Cardiac muscle cell (in vitro differentiated cells and primary cell): ENCODE results near the gene CERS1. TPM values are rescaled to one million over a fixed set of nuclear protein-coding genes. Genes with fewer than 3 reads are reported as not detected.
"Not testable (repeated sequence)": the region's sequence is repeated elsewhere in the genome, so short reads cannot be mapped to it uniquely, and the experiment has no call there.

Source experiments
- DNase-seq, 2 donors: peaks; one replicate each; pipeline versions ENCODE4 v3.0.0 to v3.0.0-alpha.2; 2010 to 2017; ENCODE audit warnings: low read depth in 1 of 2, low spot score in 1 of 2
- H3K27ac ChIP-seq: fragments of 200-600 bp; sonication (generic); 2 replicates; pipeline ENCODE4 v1.5.1; 2016
- H3K27me3 ChIP-seq: fragments of 200-600 bp; sonication (generic); 2 replicates; pipeline ENCODE4 v1.6.0; 2016; ENCODE audit warnings: control low read depth
- H3K36me3 ChIP-seq: fragments of 200-600 bp; sonication (generic); 2 replicates; pipeline ENCODE4 v1.5.1; 2016; ENCODE audit warnings: control low read depth
- H3K4me1 ChIP-seq: fragments of 200-600 bp; sonication (generic); 2 replicates; pipeline ENCODE4 v1.8.1; 2017; ENCODE audit warnings: low read depth, mild to moderate bottlenecking, mixed run types
- H3K4me3 ChIP-seq: fragments of 200-600 bp; sonication (generic); 2 replicates; pipeline ENCODE4 v1.5.1; 2016; ENCODE audit warnings: mild to moderate bottlenecking
- H3K9me3 ChIP-seq: fragments of 200-600 bp; sonication (generic); 2 replicates; pipeline ENCODE4 v1.5.1; 2017; ENCODE audit warnings: low read depth, mild to moderate bottlenecking, control low read depth
- polyA plus RNA-seq: library from polyadenylated mRNA; unstranded; fragments of >200 nt; fragmentation: Nextera tagmentation; extraction: Ambion mirVana; gene quantifications from 2 replicates; pipeline ENCODE4 v1.2.1, GENCODE V29; 2016
- total RNA-seq: library from RNA; depleted of rRNA; stranded (reverse); fragments of >200 nt; gene quantifications from 2 replicates; pipeline ENCODE4 v1.2.3, GENCODE V29; 2016
- TF ChIP-seq, protein P1 (sequence below): IDR thresholded peaks from 2 replicates; pipeline ENCODE4 v1.5.1; 2012; ENCODE audit warnings: low read depth, mild to moderate bottlenecking, low read length

Gene CERS1
- total and polyA plus RNA-seq, 2 experiments from 2014 or later: 15.2 to 29.3 TPM

DNA sequence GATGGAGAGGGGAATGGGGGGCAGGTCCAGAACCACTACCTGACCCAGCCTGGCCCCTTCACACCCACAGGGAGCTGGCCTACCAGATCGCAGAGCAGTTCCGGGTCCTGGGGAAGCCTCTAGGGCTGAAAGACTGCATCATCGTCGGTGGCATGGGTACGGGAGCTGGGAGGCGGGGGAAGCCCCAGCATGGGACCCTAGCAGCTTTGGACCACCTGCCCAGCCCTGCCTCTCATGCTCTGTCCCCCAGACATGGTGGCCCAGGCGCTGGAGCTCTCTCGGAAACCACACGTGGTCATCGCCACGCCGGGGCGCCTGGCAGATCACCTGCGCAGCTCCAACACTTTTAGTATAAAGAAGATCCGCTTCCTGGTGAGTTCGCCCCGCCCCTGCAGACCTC lies 25.6 kb upstream of the CERS1 start:
- H3K4me3 ChIP-seq: no peak overlapping the region
- H3K9me3 ChIP-seq: no peaks in the 10 kb centered on the region
- DNase-seq: no peak
- TF ChIP-seq, protein P1, sequence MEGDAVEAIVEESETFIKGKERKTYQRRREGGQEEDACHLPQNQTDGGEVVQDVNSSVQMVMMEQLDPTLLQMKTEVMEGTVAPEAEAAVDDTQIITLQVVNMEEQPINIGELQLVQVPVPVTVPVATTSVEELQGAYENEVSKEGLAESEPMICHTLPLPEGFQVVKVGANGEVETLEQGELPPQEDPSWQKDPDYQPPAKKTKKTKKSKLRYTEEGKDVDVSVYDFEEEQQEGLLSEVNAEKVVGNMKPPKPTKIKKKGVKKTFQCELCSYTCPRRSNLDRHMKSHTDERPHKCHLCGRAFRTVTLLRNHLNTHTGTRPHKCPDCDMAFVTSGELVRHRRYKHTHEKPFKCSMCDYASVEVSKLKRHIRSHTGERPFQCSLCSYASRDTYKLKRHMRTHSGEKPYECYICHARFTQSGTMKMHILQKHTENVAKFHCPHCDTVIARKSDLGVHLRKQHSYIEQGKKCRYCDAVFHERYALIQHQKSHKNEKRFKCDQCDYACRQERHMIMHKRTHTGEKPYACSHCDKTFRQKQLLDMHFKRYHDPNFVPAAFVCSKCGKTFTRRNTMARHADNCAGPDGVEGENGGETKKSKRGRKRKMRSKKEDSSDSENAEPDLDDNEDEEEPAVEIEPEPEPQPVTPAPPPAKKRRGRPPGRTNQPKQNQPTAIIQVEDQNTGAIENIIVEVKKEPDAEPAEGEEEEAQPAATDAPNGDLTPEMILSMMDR: no peak
- no peaks in the 10 kb centered on the region for H3K27me3 ChIP-seq
- no peak overlapping the region for H3K27ac ChIP-seq
- H3K36me3 ChIP-seq: peaks cover 12% of the 10 kb centered on the region
- H3K4me1 ChIP-seq: peaks cover 4% of the 10 kb centered on the region

GRCh38 chr19:18920400-18920799 lies 24.4 kb upstream of the CERS1 start:
- Histone ChIP-seq H3K4me3 (peak overlapping the region; percentile 72), H3K27ac (no peak overlapping the region), H3K36me3 (peaks cover 10% of the 10 kb centered on the region), H3K4me1 (peaks cover 4% of the 10 kb centered on the region), H3K27me3 (no peaks in the 10 kb centered on the region), H3K9me3 (no peaks in the 10 kb centered on the region)
- DNase-seq: no peak
- TF ChIP-seq, protein P1: no peak

DNA sequence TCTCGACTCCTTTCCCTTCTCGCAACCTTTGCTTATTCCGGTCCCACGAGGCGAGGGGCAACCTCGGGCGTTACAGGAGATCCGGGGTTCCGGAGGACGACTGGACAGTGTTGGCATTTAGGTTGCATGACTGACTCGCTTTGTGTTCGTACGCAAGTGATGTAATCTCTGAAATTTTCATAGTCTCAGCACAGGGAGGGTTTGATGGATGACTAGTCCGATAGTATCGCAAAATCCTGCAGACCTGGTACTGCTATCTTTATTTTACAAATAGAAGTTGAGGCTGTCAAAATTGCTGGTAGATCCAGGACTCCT lies 23.9 kb upstream of the CERS1 start:
- no peaks in the 10 kb centered on the region for H3K9me3 ChIP-seq
- TF ChIP-seq, protein P1: no peak
- H3K4me3 ChIP-seq: peak overlapping the region; percentile 72
- H3K4me1 ChIP-seq: peaks cover 4% of the 10 kb centered on the region
- DNase-seq: no peak
- no peak overlapping the region for H3K27ac ChIP-seq
- peaks cover 6% of the 10 kb centered on the region for H3K36me3 ChIP-seq
- H3K27me3 ChIP-seq: no peaks in the 10 kb centered on the region

GRCh38 chr19:18919086-18919899 lies 23.3 kb upstream of the CERS1 start, which contains the start of the genes COPE and DDX49:
Gene COPE, minus strand, starts transcription at chr19:18919387. Its CDS starts 39 bp downstream, at chr19:18919348.
Gene DDX49, plus strand, starts transcription at chr19:18919715. Its CDS starts 27 bp downstream, at chr19:18919742.
- H3K27me3 ChIP-seq: no peaks in the 10 kb centered on the region
- TF ChIP-seq, protein P1: no peak
- H3K4me3 ChIP-seq: peak within 1 kb of the TSS; percentile 96
- H3K27ac ChIP-seq: peak within 1 kb of the TSS; percentile 96
- peaks cover 4% of the 10 kb centered on the region for H3K4me1 ChIP-seq
- DNase-seq: peak; percentile 99 to 100
- peaks cover 4% of the 10 kb centered on the region for H3K36me3 ChIP-seq
- H3K9me3 ChIP-seq: no peaks in the 10 kb centered on the region

DNA sequence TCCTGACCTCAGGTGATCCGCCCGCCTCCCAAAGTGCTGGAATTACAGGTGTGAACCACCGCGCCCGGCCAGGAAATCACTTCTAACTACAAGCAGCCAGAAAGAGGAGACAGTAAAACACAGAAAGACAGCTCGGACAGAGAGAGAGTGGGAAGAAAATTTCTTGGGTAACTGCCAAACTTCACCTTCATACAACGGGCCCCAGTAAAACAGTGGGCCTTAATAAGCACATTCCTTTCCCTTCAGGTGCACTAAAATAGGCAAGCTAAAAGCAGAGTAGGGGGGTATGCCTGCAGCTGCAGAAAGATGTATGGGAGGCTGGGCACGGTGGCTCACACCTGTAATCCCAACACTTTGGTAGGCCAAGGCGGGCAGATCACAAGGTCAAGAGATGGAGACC lies 21.6 kb upstream of the CERS1 start:
- not testable (repeated sequence) for H3K4me3 ChIP-seq, H3K4me1 ChIP-seq, H3K9me3 ChIP-seq, H3K36me3 ChIP-seq, H3K27ac ChIP-seq, DNase-seq, H3K27me3 ChIP-seq

DNA sequence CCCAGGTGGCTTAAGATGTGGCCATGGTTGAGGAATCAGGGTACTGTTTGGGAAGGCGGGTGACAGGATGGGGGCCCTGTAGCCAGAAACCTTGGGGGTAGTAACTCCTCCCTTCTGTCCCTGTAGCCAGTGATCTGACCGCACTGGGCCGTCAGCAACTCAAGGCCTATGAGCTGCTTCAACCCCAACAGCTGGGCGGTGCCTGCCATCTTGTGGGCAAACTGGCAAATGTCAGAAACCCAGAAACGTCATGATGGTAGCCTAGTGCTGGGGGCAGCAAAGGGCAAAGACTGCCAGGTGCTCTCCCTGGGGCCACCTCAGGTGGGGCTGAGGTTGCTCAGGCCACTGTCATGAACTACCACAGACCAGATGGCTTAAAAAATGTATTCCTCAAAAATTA lies 19.7 kb upstream of the CERS1 start:
- Histone ChIP-seq H3K27ac (no peak overlapping the region), H3K36me3 (no peaks in the 10 kb centered on the region), H3K9me3 (no peaks in the 10 kb centered on the region), H3K4me3 (no peak overlapping the region), H3K27me3 (no peaks in the 10 kb centered on the region), H3K4me1 (peaks cover 4% of the 10 kb centered on the region)
- DNase-seq: peak; percentile 40 to 43
- TF ChIP-seq, protein P1: peak; percentile 20
